ENCODE measurements around the gene PCK2.
A peak's percentile ranks its signal among the peaks of the same experiment; 100 is the strongest.
"Not testable (repeated sequence)": the region's sequence is repeated elsewhere in the genome, so short reads cannot be mapped to it uniquely, and the experiment has no call there.

The PCK2 gene

GRCh38 chr14:24098229-24098926 lies 4.3 kb downstream of the PCK2 start:
- no peak for DNase-seq

GRCh38 chr14:24098927-24099813 lies 5.1 kb downstream of the PCK2 start:
- DNase-seq = no peak

- no peak for DNase-seq
Observed at GRCh38 chr14:24100197-24100981, 6.3 kb downstream of the PCK2 start.

GRCh38 chr14:24100982-24101494 lies 6.9 kb downstream of the PCK2 start:
- no peak for DNase-seq

- DNase-seq = no peak
Observed at GRCh38 chr14:24102357-24103048, 8.4 kb downstream of the PCK2 start.

- no peak for DNase-seq
Observed at GRCh38 chr14:24103451-24103850, 9.3 kb downstream of the PCK2 start.

- not testable (repeated sequence) for DNase-seq
Observed at GRCh38 chr14:24105609-24106239, 11.6 kb downstream of the PCK2 start.

- no peak for DNase-seq
Observed at GRCh38 chr14:24106672-24107271, 12.7 kb downstream of the PCK2 start.

- no peak for DNase-seq
Observed at GRCh38 chr14:24108336-24108874, 14.3 kb downstream of the PCK2 start.

GRCh38 chr14:24110060-24110459 lies 15.9 kb downstream of the PCK2 start:
- DNase-seq = no peak

- no peak for DNase-seq
Observed at GRCh38 chr14:24110523-24110922, 16.4 kb downstream of the PCK2 start.

GRCh38 chr14:24113379-24113800 lies 19.3 kb downstream of the PCK2 start:
- no peak for DNase-seq

- peak; percentile 60 to 65 for DNase-seq
Observed at GRCh38 chr14:24113801-24114531, 19.9 kb downstream of the PCK2 start.

- peak; percentile 98 to 99 for DNase-seq
Observed at GRCh38 chr14:24114532-24115421, 20.7 kb downstream of the PCK2 start, which contains the start of the genes DCAF11 and NRL. Gene DCAF11, plus strand, starts transcription at chr14:24114777. Its CDS starts 818 bp downstream, at chr14:24115595. Gene NRL, minus strand, starts transcription at chr14:24114949. Its CDS starts 32,101 bp downstream, at chr14:24082848.

GRCh38 chr14:24115422-24116127 lies 21.5 kb downstream of the PCK2 start:
- DNase-seq = no peak

GRCh38 chr14:24116128-24116814 lies 22.2 kb downstream of the PCK2 start:
- no peak for DNase-seq

- DNase-seq = no peak
Observed at GRCh38 chr14:24117179-24117578, 23.1 kb downstream of the PCK2 start.

- no peak for DNase-seq
Observed at GRCh38 chr14:24119691-24120090, 25.6 kb downstream of the PCK2 start.
